ENCODE data around the gene RIN2. TPM values are rescaled to one million over a fixed set of nuclear protein-coding genes. Genes with fewer than 3 reads are reported as not detected.

RIN2 gene
- total RNA-seq, 1 experiment from 2014 or later = 1.0 TPM

GRCh38 chr20:19741924-19742323 is 16.1 kb upstream of the RIN2 start:
- Mint-ChIP-seq H3K36me3 (ENCODE audit: insufficient read depth in 1 of 3, low read depth in 3 of 3) (peaks cover 0 to 5% (median 3%) of the 10 kb centered on the region in 3 experiments; a peak in 1 of 7 replicates), H3K27ac (no peak overlapping the region), H3K4me3 (no peak overlapping the region), H3K27me3 (ENCODE audit: low read depth) (peaks cover 2% of the 10 kb centered on the region; the same call in 1 of the 2 replicates), H3K9me3 (peaks cover 11 to 13% of the 10 kb centered on the region in 2 experiments), H3K4me1 (peaks cover 12 to 14% of the 10 kb centered on the region in 2 experiments)
- H3T11ph ChIP-seq (ENCODE audit: low read length) = no peak overlapping the region
- H4K8ac ChIP-seq (replicated peaks; ENCODE audit: insufficient read length, low read depth, low read length) = no peak overlapping the region
- no peak overlapping the region for H2AK5ac ChIP-seq (ENCODE audit: insufficient read length, low read length)
- no peak overlapping the region for H3K18ac ChIP-seq (ENCODE audit: insufficient read length, low read depth, low read length)
- H3K27me3 ChIP-seq (ENCODE audit: insufficient read depth, low read length) = no peaks in the 10 kb centered on the region
- no peak overlapping the region for H2BK120ac ChIP-seq (ENCODE audit: low read depth, low read length, poor library complexity, severe bottlenecking)
- no CpG with 5 or more reads among the region's 2 CpGs for WGBS (ENCODE audit: extremely low coverage, insufficient read length, low lambda C conversion rate)
- H3K23ac ChIP-seq (ENCODE audit: insufficient read length, low read depth, low read length) = no peak overlapping the region
- H4K91ac ChIP-seq (ENCODE audit: insufficient read length, low read depth, low read length) = no peak overlapping the region
- H2BK15ac ChIP-seq (ENCODE audit: low read depth, low read length) = no peak overlapping the region
- no peak overlapping the region for H3K56ac ChIP-seq (ENCODE audit: insufficient read length, low read depth, low read length)
- no peak overlapping the region for H4K5ac ChIP-seq (ENCODE audit: insufficient read length, low read depth, low read length)
- no peaks in the 10 kb centered on the region for H3K79me1 ChIP-seq (ENCODE audit: insufficient read depth, low read depth, low read length, poor library complexity, severe bottlenecking)
- H3K9me3 ChIP-seq (ENCODE audit: control insufficient read depth, low read depth, low read length) = no peaks in the 10 kb centered on the region
- H3K4ac ChIP-seq (ENCODE audit: low read depth, low read length) = no peak overlapping the region
- H2BK12ac ChIP-seq (ENCODE audit: insufficient read length, low read depth, low read length) = no peak overlapping the region
- no peak overlapping the region for H3K9ac ChIP-seq (ENCODE audit: extremely low read depth, insufficient read length, low read length)
- H4K20me1 ChIP-seq (ENCODE audit: control insufficient read depth, insufficient read depth, insufficient read length) = no peaks in the 10 kb centered on the region
- no peaks in the 10 kb centered on the region; the same call in 1 of the 2 replicates for H3K4me1 ChIP-seq (ENCODE audit: insufficient read depth, low read length)
- H3K4me2 ChIP-seq (ENCODE audit: insufficient read depth, insufficient read length, low read length) = no peak overlapping the region
- DNase-seq = no peak
- H2AFZ ChIP-seq (ENCODE audit: low read length) = no peak overlapping the region
- no peak overlapping the region for H2BK5ac ChIP-seq (ENCODE audit: insufficient read length, low read length)
- no peak overlapping the region for H3K27ac ChIP-seq (ENCODE audit: insufficient read length, low read depth, low read length)
- no peak overlapping the region for H2BK20ac ChIP-seq (ENCODE audit: low read depth, low read length, poor library complexity, severe bottlenecking)
- TF ChIP-seq, protein P1, sequence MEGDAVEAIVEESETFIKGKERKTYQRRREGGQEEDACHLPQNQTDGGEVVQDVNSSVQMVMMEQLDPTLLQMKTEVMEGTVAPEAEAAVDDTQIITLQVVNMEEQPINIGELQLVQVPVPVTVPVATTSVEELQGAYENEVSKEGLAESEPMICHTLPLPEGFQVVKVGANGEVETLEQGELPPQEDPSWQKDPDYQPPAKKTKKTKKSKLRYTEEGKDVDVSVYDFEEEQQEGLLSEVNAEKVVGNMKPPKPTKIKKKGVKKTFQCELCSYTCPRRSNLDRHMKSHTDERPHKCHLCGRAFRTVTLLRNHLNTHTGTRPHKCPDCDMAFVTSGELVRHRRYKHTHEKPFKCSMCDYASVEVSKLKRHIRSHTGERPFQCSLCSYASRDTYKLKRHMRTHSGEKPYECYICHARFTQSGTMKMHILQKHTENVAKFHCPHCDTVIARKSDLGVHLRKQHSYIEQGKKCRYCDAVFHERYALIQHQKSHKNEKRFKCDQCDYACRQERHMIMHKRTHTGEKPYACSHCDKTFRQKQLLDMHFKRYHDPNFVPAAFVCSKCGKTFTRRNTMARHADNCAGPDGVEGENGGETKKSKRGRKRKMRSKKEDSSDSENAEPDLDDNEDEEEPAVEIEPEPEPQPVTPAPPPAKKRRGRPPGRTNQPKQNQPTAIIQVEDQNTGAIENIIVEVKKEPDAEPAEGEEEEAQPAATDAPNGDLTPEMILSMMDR (conservative IDR thresholded peaks at IDR 0.05) = no peak
- H3K14ac ChIP-seq (ENCODE audit: insufficient read depth, low read length) = no peak overlapping the region
- H3K79me2 ChIP-seq (ENCODE audit: insufficient read depth, low read length) = no peaks in the 10 kb centered on the region
- no peaks in the 10 kb centered on the region for H3K23me2 ChIP-seq (ENCODE audit: insufficient read length, low read depth, low read length, poor library complexity, severe bottlenecking)

Data from H9 (cell line).